Brain microvascular endothelial cell (primary cell): ENCODE results near the gene LIPG.

Source experiments
- DNase-seq: peaks from one replicate; pipeline ENCODE4 v3.0.0-alpha.2; 2020
- H3K27ac ChIP-seq: fragments of 250-450 bp; sonication (Bioruptor Pico); 2 replicates; pipeline ENCODE4 v1.5.1; 2020; ENCODE audit warnings: mild to moderate bottlenecking, moderate library complexity
- H3K27me3 ChIP-seq: fragments of 250-450 bp; sonication (Bioruptor Pico); replicated peaks from 2 replicates; pipeline ENCODE4 v1.5.1; 2020; ENCODE audit warnings: mild to moderate bottlenecking
- H3K36me3 ChIP-seq: fragments of 250-450 bp; sonication (Bioruptor Pico); replicated peaks from 2 replicates; pipeline ENCODE4 v1.5.1; 2020; ENCODE audit warnings: mild to moderate bottlenecking
- H3K4me3 ChIP-seq: 2 replicates; pipeline ENCODE4 v1.5.1; 2011; ENCODE audit warnings: low read depth, mild to moderate bottlenecking, control low read depth, low read length, moderate library complexity
- in situ Hi-C: cut with HindIII; loops from 2 replicates; pipeline ENCODE4 v1.10.0; 2017; ENCODE audit warnings: low sequenced_read_pairs, low pct_ligation_motif_present
- TF ChIP-seq, protein P1 (sequence below): IDR thresholded peaks from 2 replicates; pipeline ENCODE4 v1.5.1; 2011; ENCODE audit warnings: low read depth, mild to moderate bottlenecking, moderate library complexity, low read length, control low read depth, inconsistent platforms; ENCODE audit errors: missing control alignments

Gene LIPG

DNA sequence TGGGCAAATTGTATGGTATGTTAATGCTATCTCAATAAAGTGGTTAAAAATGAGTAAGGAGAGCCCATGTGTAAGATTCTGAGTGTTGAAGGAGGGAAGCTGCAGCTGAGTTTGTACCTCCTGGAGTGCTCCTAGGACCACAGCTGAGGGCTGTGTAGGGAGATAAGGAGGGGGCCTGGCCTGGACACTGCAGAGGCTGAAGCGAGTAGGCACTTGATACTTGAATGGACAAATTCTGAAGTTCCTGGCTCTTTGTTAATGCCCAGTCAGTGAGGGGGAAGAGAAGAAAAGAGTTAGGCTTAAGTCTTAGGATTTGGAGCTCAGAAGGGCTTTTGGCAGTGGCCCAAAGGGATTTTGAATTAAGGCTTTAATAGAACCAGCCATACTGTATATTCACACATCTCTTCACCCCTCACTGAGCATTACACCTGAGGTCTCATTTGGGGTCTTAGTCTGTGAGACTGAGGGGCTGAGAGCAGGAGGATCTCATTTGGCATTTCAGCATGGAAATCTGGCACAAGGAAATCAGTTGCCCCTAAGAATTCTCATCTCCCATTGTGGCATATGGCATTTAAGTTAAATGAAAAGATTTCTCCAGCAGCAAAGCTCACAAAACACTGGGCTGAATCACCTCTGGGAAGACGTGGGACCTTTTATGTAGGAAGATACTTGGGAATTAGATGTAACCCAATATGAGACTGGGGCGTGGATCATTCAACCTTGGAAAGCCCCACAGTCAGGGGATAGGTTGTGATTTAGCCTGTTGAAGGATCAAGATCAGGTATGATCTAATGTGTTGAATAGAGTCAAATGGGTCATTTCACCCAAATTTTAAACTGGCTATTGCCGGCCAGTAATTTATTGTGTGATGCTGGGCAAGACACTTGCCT, 46.8 kb downstream of the LIPG start:
- TF ChIP-seq, protein P1, sequence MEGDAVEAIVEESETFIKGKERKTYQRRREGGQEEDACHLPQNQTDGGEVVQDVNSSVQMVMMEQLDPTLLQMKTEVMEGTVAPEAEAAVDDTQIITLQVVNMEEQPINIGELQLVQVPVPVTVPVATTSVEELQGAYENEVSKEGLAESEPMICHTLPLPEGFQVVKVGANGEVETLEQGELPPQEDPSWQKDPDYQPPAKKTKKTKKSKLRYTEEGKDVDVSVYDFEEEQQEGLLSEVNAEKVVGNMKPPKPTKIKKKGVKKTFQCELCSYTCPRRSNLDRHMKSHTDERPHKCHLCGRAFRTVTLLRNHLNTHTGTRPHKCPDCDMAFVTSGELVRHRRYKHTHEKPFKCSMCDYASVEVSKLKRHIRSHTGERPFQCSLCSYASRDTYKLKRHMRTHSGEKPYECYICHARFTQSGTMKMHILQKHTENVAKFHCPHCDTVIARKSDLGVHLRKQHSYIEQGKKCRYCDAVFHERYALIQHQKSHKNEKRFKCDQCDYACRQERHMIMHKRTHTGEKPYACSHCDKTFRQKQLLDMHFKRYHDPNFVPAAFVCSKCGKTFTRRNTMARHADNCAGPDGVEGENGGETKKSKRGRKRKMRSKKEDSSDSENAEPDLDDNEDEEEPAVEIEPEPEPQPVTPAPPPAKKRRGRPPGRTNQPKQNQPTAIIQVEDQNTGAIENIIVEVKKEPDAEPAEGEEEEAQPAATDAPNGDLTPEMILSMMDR: no peak
- in situ Hi-C loops: no loop called here
- Histone ChIP-seq H3K4me3 (no peak overlapping the region), H3K36me3 (no peaks in the 10 kb centered on the region), H3K27ac (no peak overlapping the region), H3K27me3 (no peaks in the 10 kb centered on the region)
- DNase-seq: no peak

- Histone ChIP-seq H3K36me3 (no peaks in the 10 kb centered on the region), H3K27me3 (no peaks in the 10 kb centered on the region), H3K4me3 (no peak overlapping the region), H3K27ac (no peak overlapping the region)
- TF ChIP-seq, protein P1: no peak
- no peak for DNase-seq
- in situ Hi-C loops: no loop called here
Measured at GRCh38 chr18:49609256-49610021, 47.6 kb downstream of the LIPG start.

DNA sequence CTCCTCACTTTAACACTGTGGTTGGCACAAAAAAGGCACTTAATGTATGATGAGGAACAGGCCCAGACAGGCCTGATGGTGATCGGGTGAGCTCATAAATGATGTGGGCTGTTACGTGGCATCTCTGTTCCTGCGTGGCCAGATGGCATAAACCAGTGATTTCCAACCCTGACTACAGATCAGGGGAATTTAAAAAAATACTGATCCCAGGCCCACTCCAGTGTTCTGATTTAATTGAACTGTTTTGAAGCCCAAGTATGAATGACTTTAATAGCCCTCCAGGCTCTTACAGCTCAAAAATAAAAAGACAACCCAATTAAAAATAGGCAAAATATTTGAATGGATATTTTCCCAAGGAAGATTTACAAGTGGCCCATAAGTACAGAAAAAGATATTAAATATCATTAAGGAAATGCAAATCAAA, 48.2 kb downstream of the LIPG start:
- DNase-seq: no peak
- H3K27ac ChIP-seq: no peak overlapping the region
- H3K27me3 ChIP-seq: no peaks in the 10 kb centered on the region
- no peaks in the 10 kb centered on the region for H3K36me3 ChIP-seq
- in situ Hi-C loops: no loop called here
- TF ChIP-seq, protein P1: no peak
- no peak overlapping the region for H3K4me3 ChIP-seq

GRCh38 chr18:49611316-49611715, 49.5 kb downstream of the LIPG start:
- in situ Hi-C loops: no loop called here
- Histone ChIP-seq H3K4me3 (no peak overlapping the region), H3K36me3 (no peaks in the 10 kb centered on the region), H3K27ac (no peak overlapping the region), H3K27me3 (no peaks in the 10 kb centered on the region)
- TF ChIP-seq, protein P1: no peak
- no peak for DNase-seq

- DNase-seq: no peak
- in situ Hi-C loops: no loop called here
- Histone ChIP-seq H3K4me3 (no peak overlapping the region), H3K27ac (no peak overlapping the region), H3K36me3 (no peaks in the 10 kb centered on the region), H3K27me3 (no peaks in the 10 kb centered on the region)
- TF ChIP-seq, protein P1: no peak
Measured at GRCh38 chr18:49612515-49613033, 50.7 kb downstream of the LIPG start.
